ENCODE data around the gene TESMIN.

GRCh38 chr11:68778205-68778604 is 26.9 kb upstream of the TESMIN start:
- TF ChIP-seq EZH2phosphoT487 (IDR thresholded peaks at IDR 0.05; ENCODE audit: insufficient read depth, low read depth) (no peak), EZH2 (IDR thresholded peaks at IDR 0.05; ENCODE audit: insufficient read depth, poor library complexity, severe bottlenecking) (no peak)

Data from GM23248 (cell line).